Body of pancreas (tissue), 4 donors: ENCODE results near the gene TESK2. TPM values are rescaled to one million over a fixed set of nuclear protein-coding genes. Genes with fewer than 3 reads are reported as not detected.

Experiments
- ATAC-seq: fragments of 150-250 bp; one replicate; pipeline ENCODE4 v1.9.1; 2016
- DNase-seq, 4 donors: peaks; one replicate each; pipeline ENCODE4 v3.0.0-alpha.2; 2019
- H3K27ac ChIP-seq, 4 donors: fragments of 200-600 bp; sonication (generic); 1 replicate in 3 of 4; 2 replicates in 1 of 4; pipeline versions ENCODE4 v1.5.1 to v1.6.1; 2016 to 2019; ENCODE audit warnings: mild to moderate bottlenecking in 1 of 4, mixed read lengths in 1 of 4, moderate library complexity in 1 of 4
- H3K27me3 ChIP-seq, 2 donors: fragments of 200-600 bp; sonication (generic); one replicate each; pipeline ENCODE4 v1.6.0; 2016; ENCODE audit warnings: mild to moderate bottlenecking in 1 of 2
- H3K36me3 ChIP-seq, 2 donors: fragments of 200-600 bp; sonication (generic); replicated peaks in 1 of 2; 2 replicates each; pipeline ENCODE4 v1.5.1; 2016; ENCODE audit warnings: low read depth in 2 of 2; ENCODE audit not compliant: insufficient read depth in 1 of 2
- H3K4me1 ChIP-seq: fragments of 200-600 bp; sonication (generic); one replicate; pipeline ENCODE4 v1.6.0; 2016
- H3K4me3 ChIP-seq, 2 donors: fragments of 200-600 bp; sonication (generic); 1 replicate in 1 of 2; 2 replicates in 1 of 2; pipeline ENCODE4 v1.5.1; 2016 to 2019
- H3K9me3 ChIP-seq, 3 donors: fragments of 200-600 bp; sonication (generic); 1 replicate in 2 of 3; 2 replicates in 1 of 3; pipeline ENCODE4 v1.5.1; 2016
- POLR2A ChIP-seq, 3 donors: fragments of 450-650 bp; IDR thresholded peaks; one replicate each; pipeline ENCODE4 v1.6.1; 2016; ENCODE audit warnings: antibody characterized with exemption in 3 of 3, mild to moderate bottlenecking in 2 of 3
- WGBS, 2 donors: methylation state at CpG; one replicate each; pipeline ENCODE4 v1.1.5; 2017; 5-methylcytosine and 5-hydroxymethylcytosine counted together
- intact Hi-C: fragments of 100-400 bp; cut with DNase I; formaldehyde crosslinking; loops from one replicate; pipeline ENCODE4 v1.15.1; 2023
- total RNA-seq, 2 donors: library from RNA; depleted of rRNA; stranded (reverse); fragments of >200 nt; gene quantifications; one replicate each; pipeline ENCODE4 v1.1.0, GENCODE V29; 2016
- TF ChIP-seq, protein P1 (sequence below), 7 experiments: fragments of 450-650 bp in 4 of 7; fragments of 200-600 bp in 3 of 7; sonication (generic) in 3 of 7; IDR thresholded peaks; one replicate each; pipeline ENCODE4 v1.5.1; 2016 to 2019; ENCODE audit warnings: antibody characterized with exemption in 7 of 7

TESK2 gene
- total RNA-seq, 2 donors from 2014 or later, result 0.33 to 3.6 TPM

DNA sequence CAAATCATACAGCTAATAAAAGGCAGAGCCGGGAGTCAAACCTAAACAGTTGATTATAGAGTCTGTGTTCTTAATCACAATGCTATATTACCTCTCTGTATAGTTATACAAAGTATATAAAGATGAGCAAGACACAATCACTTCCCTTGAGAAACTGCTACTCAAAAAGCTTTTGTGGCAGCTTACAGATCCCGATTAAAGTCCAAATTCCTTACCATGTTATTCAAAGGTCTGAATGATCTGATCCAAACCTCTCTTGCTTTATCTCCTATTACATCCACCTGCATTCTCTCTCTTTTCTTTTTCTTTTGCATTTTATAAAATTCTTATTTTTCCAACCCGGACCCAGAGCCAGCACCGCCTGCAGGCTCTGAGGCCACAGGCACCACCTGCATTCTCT, 93.7 kb downstream of the TESK2 start:
- Histone ChIP-seq H3K27ac (no peak overlapping the region), H3K27me3 (no peaks in the 10 kb centered on the region), H3K9me3 (no peaks in the 10 kb centered on the region), H3K4me1 (no peaks in the 10 kb centered on the region), H3K4me3 (no peak overlapping the region), H3K36me3 (no peaks in the 10 kb centered on the region)
- no peak for ATAC-seq
- WGBS, 2 donors, result 95 to 99% methylated on average over 4 of the region's 4 CpGs
- no peak for TF ChIP-seq POLR2A (IDR thresholded peaks at IDR 0.05)
- TF ChIP-seq, protein P1, sequence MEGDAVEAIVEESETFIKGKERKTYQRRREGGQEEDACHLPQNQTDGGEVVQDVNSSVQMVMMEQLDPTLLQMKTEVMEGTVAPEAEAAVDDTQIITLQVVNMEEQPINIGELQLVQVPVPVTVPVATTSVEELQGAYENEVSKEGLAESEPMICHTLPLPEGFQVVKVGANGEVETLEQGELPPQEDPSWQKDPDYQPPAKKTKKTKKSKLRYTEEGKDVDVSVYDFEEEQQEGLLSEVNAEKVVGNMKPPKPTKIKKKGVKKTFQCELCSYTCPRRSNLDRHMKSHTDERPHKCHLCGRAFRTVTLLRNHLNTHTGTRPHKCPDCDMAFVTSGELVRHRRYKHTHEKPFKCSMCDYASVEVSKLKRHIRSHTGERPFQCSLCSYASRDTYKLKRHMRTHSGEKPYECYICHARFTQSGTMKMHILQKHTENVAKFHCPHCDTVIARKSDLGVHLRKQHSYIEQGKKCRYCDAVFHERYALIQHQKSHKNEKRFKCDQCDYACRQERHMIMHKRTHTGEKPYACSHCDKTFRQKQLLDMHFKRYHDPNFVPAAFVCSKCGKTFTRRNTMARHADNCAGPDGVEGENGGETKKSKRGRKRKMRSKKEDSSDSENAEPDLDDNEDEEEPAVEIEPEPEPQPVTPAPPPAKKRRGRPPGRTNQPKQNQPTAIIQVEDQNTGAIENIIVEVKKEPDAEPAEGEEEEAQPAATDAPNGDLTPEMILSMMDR (IDR thresholded peaks at IDR 0.05), result no peak
- DNase-seq, result no peak
- intact Hi-C loops, result no loop called here

DNA sequence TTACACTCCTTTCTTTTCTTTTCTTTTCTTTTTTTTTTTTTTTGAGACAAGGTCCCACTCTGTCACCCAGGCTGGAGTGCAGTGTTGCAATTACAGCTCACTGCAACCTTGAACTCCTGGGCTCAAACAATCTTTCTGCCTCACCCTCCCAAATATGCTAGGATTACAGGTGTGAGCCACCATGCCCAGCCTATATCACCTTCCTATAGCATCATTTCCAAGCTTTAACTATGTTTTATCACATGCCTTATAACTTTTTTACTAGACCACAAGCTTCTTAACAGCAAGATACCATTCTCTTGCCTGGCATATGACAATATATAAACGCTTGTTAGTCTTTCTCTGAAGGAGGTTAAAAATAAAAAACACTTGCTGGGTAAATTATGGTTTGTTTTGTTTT, 95.4 kb downstream of the TESK2 start:
- TF ChIP-seq POLR2A (IDR thresholded peaks at IDR 0.05), result no peak
- TF ChIP-seq, protein P1 (IDR thresholded peaks at IDR 0.05), result no peak
- no peak for DNase-seq
- Histone ChIP-seq H3K9me3 (no peaks in the 10 kb centered on the region), H3K27me3 (no peaks in the 10 kb centered on the region), H3K4me3 (no peak overlapping the region), H3K27ac (no peak overlapping the region), H3K36me3 (no peaks in the 10 kb centered on the region), H3K4me1 (no peaks in the 10 kb centered on the region)
- no peak for ATAC-seq
- intact Hi-C loops, result no loop called here
- 86 to 92% methylated on average over 1 of the region's 1 CpG for WGBS, 2 donors

DNA sequence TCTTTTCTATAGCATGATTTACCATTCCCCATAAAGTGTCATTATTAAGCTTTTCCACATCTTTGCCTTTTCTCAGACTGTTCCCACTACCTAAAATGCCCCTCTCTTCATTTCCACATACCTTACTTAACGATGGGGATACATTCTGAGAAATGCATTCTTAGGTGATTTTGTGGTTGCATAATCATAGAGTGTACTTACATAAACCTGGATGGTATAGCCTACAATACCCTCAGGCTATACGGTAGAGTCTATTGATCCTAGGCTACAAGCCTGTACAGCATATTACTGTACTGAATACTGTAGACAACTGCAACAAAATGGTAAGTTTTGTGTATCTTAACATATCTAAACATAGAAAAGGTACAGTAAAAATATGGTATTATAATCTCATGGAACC, 95.9 kb downstream of the TESK2 start:
- no peak for ATAC-seq
- Histone ChIP-seq H3K4me1 (no peaks in the 10 kb centered on the region), H3K4me3 (no peak overlapping the region), H3K27ac (no peak overlapping the region), H3K27me3 (no peaks in the 10 kb centered on the region), H3K36me3 (no peaks in the 10 kb centered on the region), H3K9me3 (no peaks in the 10 kb centered on the region)
- WGBS, 2 donors, result 84 to 92% methylated on average over 2 of the region's 2 CpGs
- DNase-seq, result no peak
- intact Hi-C loops, result no loop called here
- no peak for TF ChIP-seq POLR2A (IDR thresholded peaks at IDR 0.05)
- TF ChIP-seq, protein P1 (IDR thresholded peaks at IDR 0.05), result no peak

DNA sequence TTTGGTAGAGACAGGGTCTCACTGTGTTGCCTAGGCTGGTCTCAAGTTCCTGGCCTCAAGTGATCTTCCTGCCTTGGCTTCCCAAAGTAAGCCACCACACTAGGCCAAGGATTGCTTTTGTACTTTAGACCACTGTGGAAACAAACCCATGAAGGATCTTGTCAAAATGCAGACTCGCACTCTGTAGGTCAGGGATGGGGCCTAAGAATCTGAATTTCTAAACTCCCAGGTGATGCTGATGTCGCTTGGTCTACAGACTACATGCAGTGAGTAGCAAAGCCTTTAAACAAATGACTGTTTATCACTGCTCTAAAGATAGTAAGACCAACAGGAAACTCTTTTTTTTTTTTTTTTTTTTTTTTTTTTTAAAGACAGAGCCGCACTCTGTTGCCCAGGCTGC, 96.6 kb downstream of the TESK2 start:
- 77 to 90% methylated on average over 3 of the region's 3 CpGs for WGBS, 2 donors
- no peaks in the 10 kb centered on the region for H3K4me1 ChIP-seq
- no peaks in the 10 kb centered on the region for H3K9me3 ChIP-seq
- DNase-seq (no peak), ATAC-seq (no peak)
- H3K36me3 ChIP-seq, result no peaks in the 10 kb centered on the region
- peak overlapping the region in 1 of 4 donors; percentile 57 for H3K27ac ChIP-seq
- intact Hi-C loops, result no loop called here
- no peak for TF ChIP-seq POLR2A (IDR thresholded peaks at IDR 0.05)
- TF ChIP-seq, protein P1 (IDR thresholded peaks at IDR 0.05), result no peak
- H3K27me3 ChIP-seq, result no peaks in the 10 kb centered on the region
- H3K4me3 ChIP-seq, result no peak overlapping the region

DNA sequence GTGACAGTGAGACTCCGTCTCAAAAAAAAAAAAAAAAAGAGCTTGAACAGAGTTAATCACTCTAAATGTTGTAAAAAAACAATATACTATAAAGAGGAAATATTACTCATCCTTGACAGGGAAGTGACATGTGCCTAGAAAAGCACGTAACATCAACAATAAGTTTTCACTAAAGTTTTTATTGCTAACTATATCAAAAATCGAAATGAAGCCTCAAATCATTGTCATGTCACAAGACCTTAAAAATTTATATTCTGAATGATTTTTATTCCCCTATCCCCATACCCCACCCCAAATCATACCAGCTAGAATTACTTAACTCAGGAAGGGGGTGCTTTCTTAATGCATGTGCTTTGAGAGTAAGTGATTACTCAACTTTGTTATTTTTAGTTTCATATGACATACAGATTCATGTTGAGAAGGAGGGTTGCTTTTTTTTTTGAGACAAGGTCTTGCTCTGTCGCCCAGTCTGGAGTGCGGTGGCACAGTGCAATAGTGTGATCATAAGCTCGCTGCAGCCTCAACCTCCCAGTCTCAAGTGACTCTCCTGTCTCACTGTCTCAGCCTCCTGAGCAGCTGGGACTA, 97.2 kb downstream of the TESK2 start:
- TF ChIP-seq, protein P1 (IDR thresholded peaks at IDR 0.05), result no peak
- TF ChIP-seq POLR2A (IDR thresholded peaks at IDR 0.05), result no peak
- Histone ChIP-seq H3K4me3 (no peak overlapping the region), H3K27me3 (no peaks in the 10 kb centered on the region), H3K9me3 (no peaks in the 10 kb centered on the region), H3K36me3 (no peaks in the 10 kb centered on the region), H3K27ac (peak overlapping the region in 1 of 4 donors; percentile 57), H3K4me1 (no peaks in the 10 kb centered on the region)
- intact Hi-C loops, result no loop called here
- DNase-seq, result peak in 1 of 4 donors; percentile 31
- 64 to 87% methylated on average over 6 of the region's 6 CpGs for WGBS, 2 donors
- ATAC-seq, result no peak
